ENCODE results near the gene NUDT11. TPM values are rescaled to one million over a fixed set of nuclear protein-coding genes. Genes with fewer than 3 reads are reported as not detected.

Gene NUDT11
- total and polyA plus RNA-seq, 5 donors from 2014 or later, result 0.25 to 0.54 (median 0.32) TPM; not detected in 1

DNA sequence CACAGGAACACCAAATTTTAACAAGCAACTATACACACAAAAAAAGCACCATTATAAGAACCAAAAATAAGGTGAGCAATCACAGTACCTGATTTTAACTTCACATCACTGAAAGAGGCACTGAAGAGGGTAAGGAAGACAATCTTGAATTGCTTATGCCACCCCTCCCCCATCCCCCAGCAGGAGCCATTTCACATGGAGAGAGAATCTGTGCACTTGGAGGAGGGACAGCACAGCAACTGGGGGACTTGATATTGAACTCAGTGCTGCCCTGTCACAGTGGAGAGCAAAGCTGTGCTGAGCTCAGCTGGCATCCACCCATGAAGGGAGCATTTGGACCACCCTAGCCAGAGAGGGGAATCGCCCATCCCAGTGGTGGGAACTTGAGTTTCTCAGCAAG, 56.0 kb downstream of the NUDT11 start:
- peaks cover 0 to 3% (median 0%) of the 10 kb centered on the region in 7 donors for H3K9me3 Mint-ChIP-seq

More for the DNA sequence above, 56.0 kb downstream of the NUDT11 start:
- no peaks in the 10 kb centered on the region for H3K36me3 ChIP-seq (ENCODE audit: control insufficient read depth, insufficient read depth, low read length)
- Mint-ChIP-seq H3K4me1 (peaks cover 0 to 6% (median 0%) of the 10 kb centered on the region in 4 donors), H3K27ac (no peak overlapping the region), H3K4me3 (no peak overlapping the region), H3K36me3 (peaks cover 4% of the 10 kb centered on the region), H3K27me3 (no peaks in the 10 kb centered on the region)
- DNase-seq (no peak), ATAC-seq (ENCODE audit: low read depth in 2 of 2) (no peak)
- no peak overlapping the region for H3K4me3 ChIP-seq (ENCODE audit: low read depth, low read length)
- H3K9me3 ChIP-seq (ENCODE audit: control insufficient read depth in 2 of 2, low read length in 2 of 2), result no peaks in the 10 kb centered on the region
- H3K27me3 ChIP-seq (ENCODE audit: control insufficient read depth, insufficient read depth, low read length), result no peaks in the 10 kb centered on the region
- no peaks in the 10 kb centered on the region for H3K4me1 ChIP-seq (ENCODE audit: control insufficient read depth, insufficient read depth, low read length, poor library complexity, severe bottlenecking)
- no peak overlapping the region for H3K27ac ChIP-seq (ENCODE audit: insufficient read depth, low read length, poor library complexity, severe bottlenecking)

Other genes with a start within 250 kb of the NUDT11 start
- gene NUDT10, start 163.8 kb downstream of the NUDT11 start, total RNA-seq, result not detected
- under 1 TPM in 1 of 4 donors, not detected in 3; 0.27 TPM for gene NUDT10, start 163.8 kb downstream of the NUDT11 start, polyA plus RNA-seq
- not detected for gene CENPVL3, start 122.3 kb upstream of the NUDT11 start, total RNA-seq
- gene CENPVL3, start 122.3 kb upstream of the NUDT11 start, polyA plus RNA-seq, result not detected
- not detected for gene CENPVL2, start 186.2 kb upstream of the NUDT11 start, total RNA-seq
- gene CENPVL2, start 186.2 kb upstream of the NUDT11 start, polyA plus RNA-seq, result not detected
- gene CENPVL1, start 213.9 kb upstream of the NUDT11 start, total RNA-seq, result not detected
- not detected for gene CENPVL1, start 213.9 kb upstream of the NUDT11 start, polyA plus RNA-seq
- gene GSPT2, start 246.8 kb upstream of the NUDT11 start, total RNA-seq, result 5.4 TPM
- gene GSPT2, start 246.8 kb upstream of the NUDT11 start, polyA plus RNA-seq, result 10 to 100 TPM in 1 of 4 donors, 1 to 10 TPM in 3; 5.6 to 10.9 (median 9.1) TPM